ENCODE data around the gene EPB41L4B. TPM values are rescaled to one million over a fixed set of nuclear protein-coding genes. Genes with fewer than 3 reads are reported as not detected.

Gene EPB41L4B
- total and polyA plus RNA-seq, 2 of the 13 experiments (the other 11 are each of a cell fraction or from before 2014, with no cell fraction given) = 17.6 to 22.1 TPM

DNA sequence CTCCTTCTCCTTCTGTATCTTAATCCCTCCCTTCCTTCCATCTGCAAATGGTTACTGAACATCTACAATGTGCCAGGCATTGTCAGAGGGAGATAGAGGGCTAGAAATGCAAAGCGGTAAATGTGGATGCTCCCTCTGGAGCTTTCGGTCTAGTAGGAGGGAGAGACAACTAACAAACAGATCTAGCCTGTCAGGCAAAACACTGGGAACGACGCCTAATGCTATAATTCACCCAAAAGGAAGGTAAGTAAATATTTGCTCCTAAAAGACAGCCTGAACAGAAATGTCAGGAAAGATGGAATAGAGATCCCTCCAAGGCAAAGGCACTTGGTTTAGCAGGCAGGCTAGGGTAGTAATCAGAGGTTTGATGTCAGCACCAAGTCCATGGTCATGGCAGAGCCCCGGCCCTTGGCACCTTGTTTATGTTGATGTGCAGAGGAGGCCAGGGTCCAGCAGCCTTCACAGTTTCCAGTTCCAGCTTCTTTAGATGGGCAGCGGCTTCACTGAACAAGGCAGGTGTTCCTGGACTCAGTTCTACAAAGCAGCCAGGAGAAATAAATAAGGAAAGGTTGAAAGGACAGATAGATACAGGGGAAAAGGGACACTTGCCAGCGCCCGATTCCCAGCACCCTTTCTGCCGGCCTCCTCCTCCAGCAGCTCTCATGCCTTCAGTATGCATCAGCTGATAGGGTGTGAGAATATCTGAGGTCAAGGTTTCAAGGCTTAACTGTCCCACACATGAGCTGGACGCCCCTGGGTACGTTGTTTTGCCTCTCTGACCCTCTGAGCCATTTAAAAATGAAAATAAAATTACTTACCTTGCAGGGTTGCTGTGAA lies 107.4 kb downstream of the EPB41L4B start:
- no peaks in the 10 kb centered on the region for H3K36me3 ChIP-seq (replicated peaks in 1 of 2; ENCODE audit: control insufficient read depth in 1 of 2, insufficient read depth in 2 of 2, low read length in 2 of 2)
- CTCF ChIA-PET (ENCODE audit: low intra/inter-chr PET ratio, low total read pairs) = no interaction called here
- peak; percentile 61 for ATAC-seq

DNA sequence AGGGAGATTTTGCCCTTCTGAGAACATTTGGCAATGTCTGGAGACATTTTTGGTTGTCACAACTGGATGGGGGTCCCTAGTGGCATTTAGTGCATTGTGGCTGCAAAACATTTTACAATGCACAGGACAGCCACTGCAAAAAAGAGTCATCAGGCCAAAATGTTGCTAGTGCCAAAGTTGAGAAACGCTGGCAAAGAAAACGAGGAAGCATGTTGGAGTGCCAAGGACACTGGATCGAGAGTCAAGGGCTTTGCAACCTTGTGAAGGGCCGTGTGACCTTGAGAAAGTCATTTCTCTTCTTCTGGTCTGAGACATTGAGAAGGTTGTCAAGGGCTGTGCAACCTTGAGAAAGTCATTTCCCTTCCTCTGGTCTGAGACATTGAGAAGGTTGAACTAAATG lies 108.1 kb downstream of the EPB41L4B start:
- 36% methylated on average over 4 of the region's 4 CpGs for WGBS (ENCODE audit: low lambda C conversion rate)
- Histone ChIP-seq H3K4me2 (ENCODE audit: low read depth, low read length) (no peak overlapping the region), H3K27me3 (ENCODE audit: control insufficient read depth in 1 of 2, insufficient read depth in 2 of 2, low read length in 2 of 2) (no peaks in the 10 kb centered on the region), H3K9ac (ENCODE audit: insufficient read depth, low read depth, low read length) (no peak overlapping the region), H3K4me1 (ENCODE audit: insufficient read depth, low read length) (peaks cover 11% of the 10 kb centered on the region), H4K20me1 (ENCODE audit: insufficient read depth, low read length) (no peaks in the 10 kb centered on the region), H3K27ac (ENCODE audit: extremely low read length, insufficient read depth, low read length) (no peak overlapping the region), H3K9me3 (ENCODE audit: low read length) (no peaks in the 10 kb centered on the region), H3K4me3 (replicated peaks in 1 of 3; ENCODE audit: insufficient read depth in 1 of 3, low read depth in 2 of 3, low read length in 3 of 3) (no peak overlapping the region), H3K79me2 (ENCODE audit: insufficient read depth, low read length) (no peaks in the 10 kb centered on the region), H2AFZ (ENCODE audit: low read length) (no peak overlapping the region), H3K36me3 (replicated peaks in 1 of 2; ENCODE audit: control insufficient read depth in 1 of 2, insufficient read depth in 2 of 2, low read length in 2 of 2) (no peaks in the 10 kb centered on the region)
- POLR2A ChIA-PET = no interaction called here
- in situ Hi-C loops (cut with HindIII; ENCODE audit: extremely low pct_ligation_motif_present, low pct_unique_long_range_greater_than_20kb) (no loop called here), intact Hi-C loops (cut with micrococcal nuclease; ENCODE audit: unreplicated experiment) (no loop called here)
- ATAC-seq (no peak), FAIRE-seq (no peak), DNase-seq (ENCODE audit: low spot score) (no peak)
- TF ChIP-seq, protein P1, sequence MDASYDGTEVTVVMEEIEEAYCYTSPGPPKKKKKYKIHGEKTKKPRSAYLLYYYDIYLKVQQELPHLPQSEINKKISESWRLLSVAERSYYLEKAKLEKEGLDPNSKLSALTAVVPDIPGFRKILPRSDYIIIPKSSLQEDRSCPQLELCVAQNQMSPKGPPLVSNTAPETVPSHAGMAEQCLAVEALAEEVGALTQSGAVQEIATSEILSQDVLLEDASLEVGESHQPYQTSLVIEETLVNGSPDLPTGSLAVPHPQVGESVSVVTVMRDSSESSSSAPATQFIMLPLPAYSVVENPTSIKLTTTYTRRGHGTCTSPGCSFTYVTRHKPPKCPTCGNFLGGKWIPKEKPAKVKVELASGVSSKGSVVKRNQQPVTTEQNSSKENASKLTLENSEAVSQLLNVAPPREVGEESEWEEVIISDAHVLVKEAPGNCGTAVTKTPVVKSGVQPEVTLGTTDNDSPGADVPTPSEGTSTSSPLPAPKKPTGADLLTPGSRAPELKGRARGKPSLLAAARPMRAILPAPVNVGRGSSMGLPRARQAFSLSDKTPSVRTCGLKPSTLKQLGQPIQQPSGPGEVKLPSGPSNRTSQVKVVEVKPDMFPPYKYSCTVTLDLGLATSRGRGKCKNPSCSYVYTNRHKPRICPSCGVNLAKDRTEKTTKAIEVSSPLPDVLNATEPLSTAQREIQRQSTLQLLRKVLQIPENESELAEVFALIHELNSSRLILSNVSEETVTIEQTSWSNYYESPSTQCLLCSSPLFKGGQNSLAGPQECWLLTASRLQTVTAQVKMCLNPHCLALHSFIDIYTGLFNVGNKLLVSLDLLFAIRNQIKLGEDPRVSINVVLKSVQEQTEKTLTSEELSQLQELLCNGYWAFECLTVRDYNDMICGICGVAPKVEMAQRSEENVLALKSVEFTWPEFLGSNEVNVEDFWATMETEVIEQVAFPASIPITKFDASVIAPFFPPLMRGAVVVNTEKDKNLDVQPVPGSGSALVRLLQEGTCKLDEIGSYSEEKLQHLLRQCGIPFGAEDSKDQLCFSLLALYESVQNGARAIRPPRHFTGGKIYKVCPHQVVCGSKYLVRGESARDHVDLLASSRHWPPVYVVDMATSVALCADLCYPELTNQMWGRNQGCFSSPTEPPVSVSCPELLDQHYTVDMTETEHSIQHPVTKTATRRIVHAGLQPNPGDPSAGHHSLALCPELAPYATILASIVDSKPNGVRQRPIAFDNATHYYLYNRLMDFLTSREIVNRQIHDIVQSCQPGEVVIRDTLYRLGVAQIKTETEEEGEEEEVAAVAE (CRISPR knock-in tag; IDR thresholded peaks at IDR 0.05; ENCODE audit: borderline replicate concordance) = no peak
- TF ChIP-seq, protein P2, sequence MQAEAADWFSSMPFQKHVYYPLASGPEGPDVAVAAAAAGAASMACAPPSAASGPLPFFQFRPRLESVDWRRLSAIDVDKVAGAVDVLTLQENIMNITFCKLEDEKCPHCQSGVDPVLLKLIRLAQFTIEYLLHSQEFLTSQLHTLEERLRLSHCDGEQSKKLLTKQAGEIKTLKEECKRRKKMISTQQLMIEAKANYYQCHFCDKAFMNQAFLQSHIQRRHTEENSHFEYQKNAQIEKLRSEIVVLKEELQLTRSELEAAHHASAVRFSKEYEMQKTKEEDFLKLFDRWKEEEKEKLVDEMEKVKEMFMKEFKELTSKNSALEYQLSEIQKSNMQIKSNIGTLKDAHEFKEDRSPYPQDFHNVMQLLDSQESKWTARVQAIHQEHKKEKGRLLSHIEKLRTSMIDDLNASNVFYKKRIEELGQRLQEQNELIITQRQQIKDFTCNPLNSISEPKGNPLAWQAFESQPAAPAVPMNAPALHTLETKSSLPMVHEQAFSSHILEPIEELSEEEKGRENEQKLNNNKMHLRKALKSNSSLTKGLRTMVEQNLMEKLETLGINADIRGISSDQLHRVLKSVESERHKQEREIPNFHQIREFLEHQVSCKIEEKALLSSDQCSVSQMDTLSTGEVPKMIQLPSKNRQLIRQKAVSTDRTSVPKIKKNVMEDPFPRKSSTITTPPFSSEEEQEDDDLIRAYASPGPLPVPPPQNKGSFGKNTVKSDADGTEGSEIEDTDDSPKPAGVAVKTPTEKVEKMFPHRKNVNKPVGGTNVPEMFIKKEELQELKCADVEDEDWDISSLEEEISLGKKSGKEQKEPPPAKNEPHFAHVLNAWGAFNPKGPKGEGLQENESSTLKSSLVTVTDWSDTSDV (CRISPR knock-in tag; IDR thresholded peaks at IDR 0.05) = no peak
- TF ChIP-seq MXI1 (IDR thresholded peaks at IDR 0.05; ENCODE audit: borderline replicate concordance, low read depth, low read length) (no peak), NFE2L2 (IDR thresholded peaks at IDR 0.05; ENCODE audit: low read length) (no peak), JUN (CRISPR knock-in tag; IDR thresholded peaks at IDR 0.05) (no peak)
- no TSS peak for BruUV-seq (replicated peaks)
- CTCF ChIA-PET (ENCODE audit: low intra/inter-chr PET ratio, low total read pairs) = no interaction called here

More for the DNA sequence above, 107.4 kb downstream of the EPB41L4B start:
- BruUV-seq (replicated peaks) = no TSS peak
- H3K79me2 ChIP-seq (ENCODE audit: insufficient read depth, low read length) = no peaks in the 10 kb centered on the region
- no peak overlapping the region for H3K27ac ChIP-seq (ENCODE audit: extremely low read length, insufficient read depth, low read length)
- no peaks in the 10 kb centered on the region for H3K9me3 ChIP-seq (ENCODE audit: low read length)
- TF ChIP-seq, protein P3, sequence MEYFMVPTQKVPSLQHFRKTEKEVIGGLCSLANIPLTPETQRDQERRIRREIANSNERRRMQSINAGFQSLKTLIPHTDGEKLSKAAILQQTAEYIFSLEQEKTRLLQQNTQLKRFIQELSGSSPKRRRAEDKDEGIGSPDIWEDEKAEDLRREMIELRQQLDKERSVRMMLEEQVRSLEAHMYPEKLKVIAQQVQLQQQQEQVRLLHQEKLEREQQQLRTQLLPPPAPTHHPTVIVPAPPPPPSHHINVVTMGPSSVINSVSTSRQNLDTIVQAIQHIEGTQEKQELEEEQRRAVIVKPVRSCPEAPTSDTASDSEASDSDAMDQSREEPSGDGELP (IDR thresholded peaks at IDR 0.05; ENCODE audit: borderline replicate concordance, low read depth) = peak; percentile 29; the same call in 1 of the 2 replicates
- TF ChIP-seq CENPX (CRISPR knock-in tag; IDR thresholded peaks at IDR 0.05) = no peak
- no peaks in the 10 kb centered on the region for H4K20me1 ChIP-seq (ENCODE audit: insufficient read depth, low read length)
- H3K27me3 ChIP-seq (ENCODE audit: control insufficient read depth in 1 of 2, insufficient read depth in 2 of 2, low read length in 2 of 2) = no peaks in the 10 kb centered on the region
- peaks cover 11% of the 10 kb centered on the region for H3K4me1 ChIP-seq (ENCODE audit: insufficient read depth, low read length)
- H3K4me2 ChIP-seq (ENCODE audit: low read depth, low read length) = peak overlapping the region; percentile 9; the same call in 1 of the 2 replicates
- intact Hi-C loops (cut with micrococcal nuclease; ENCODE audit: unreplicated experiment) = no loop called here
- POLR2A ChIA-PET = no interaction called here
- no peak for DNase-seq (ENCODE audit: low spot score)
- no peak overlapping the region for H3K4me3 ChIP-seq (replicated peaks in 1 of 3; ENCODE audit: insufficient read depth in 1 of 3, low read depth in 2 of 3, low read length in 3 of 3)
- 19% methylated on average over 11 of the region's 11 CpGs for WGBS (ENCODE audit: low lambda C conversion rate)
- in situ Hi-C loops (cut with HindIII; ENCODE audit: extremely low pct_ligation_motif_present, low pct_unique_long_range_greater_than_20kb) = no loop called here
- H3K9ac ChIP-seq (ENCODE audit: insufficient read depth, low read depth, low read length) = no peak overlapping the region
- no peak for FAIRE-seq
- no peak overlapping the region for H2AFZ ChIP-seq (ENCODE audit: low read length)

Data from HepG2 (cell line).